Activated CD4-positive, alpha-beta T cell treated with anti-CD3 and anti-CD28 coated beads for 36 hours (primary cell): ENCODE data around the gene DCK. TPM values are rescaled to one million over a fixed set of nuclear protein-coding genes. Genes with fewer than 3 reads are reported as not detected.

Source experiments
- ATAC-seq: fragments of 200-7000 bp; cut with Tn5 transposase; one replicate; pipeline ENCODE4 v1.10.0; 2021; ENCODE audit warnings: mild to moderate bottlenecking, moderate library complexity
- CTCF ChIA-PET: fragments of 350-600 bp; sonication (Branson Sonifier 250); formaldehyde crosslinking; loops from one replicate; lab custom pipeline; 2021; ENCODE audit warnings: antibody characterized with exemption; lab: Charles Lee
- POLR2A ChIA-PET: fragments of 350-600 bp; sonication (Branson Sonifier 250); formaldehyde crosslinking; loops from one replicate; lab custom pipeline; 2021; ENCODE audit warnings: antibody characterized with exemption, inconsistent platforms; lab: Charles Lee
- DNase-seq: peaks from one replicate; pipeline ENCODE4 v3.0.0-alpha.2; 2020
- H3K27ac Mint-ChIP-seq: one replicate; pipeline ENCODE4 v1.8.0; 2021; ENCODE audit warnings: mixed read lengths
- H3K27me3 Mint-ChIP-seq: one replicate; pipeline ENCODE4 v1.8.0; 2021; ENCODE audit warnings: mixed read lengths
- H3K36me3 Mint-ChIP-seq: one replicate; pipeline ENCODE4 v1.8.0; 2021; ENCODE audit warnings: low read depth, mixed read lengths
- H3K4me1 Mint-ChIP-seq: one replicate; pipeline ENCODE4 v1.8.0; 2021; ENCODE audit warnings: mixed read lengths
- H3K4me3 Mint-ChIP-seq: one replicate; pipeline ENCODE4 v1.8.0; 2021; ENCODE audit warnings: mild to moderate bottlenecking, moderate library complexity, mixed read lengths
- H3K9me3 Mint-ChIP-seq: one replicate; pipeline ENCODE4 v1.8.0; 2021; ENCODE audit warnings: low read depth, mixed read lengths
- intact Hi-C, 2 experiments: fragments of 100-400 bp; cut with DNase I in 1 of 2; cut with micrococcal nuclease in 1 of 2; formaldehyde crosslinking; loops; one replicate each; pipeline versions ENCODE4 v1.14.2 to v1.15.1; 2022 to 2024; cut with DNase I, micrococcal nuclease
- total RNA-seq, 2 experiments: library from RNA; stranded (reverse); gene quantifications; one replicate each; pipeline ENCODE4 v1.2.3, GENCODE V29; 2021

The DCK gene
- total RNA-seq, 2 experiments from 2014 or later: 29.2 to 34.4 TPM

- intact Hi-C loops: no loop called here
- CTCF ChIA-PET: interaction anchor here (1.2 kb wide), 1 partner anchor 18 kb away, joined by 3 read pairs; no protein-coding TSS in a partner anchor
- H3K27ac Mint-ChIP-seq: no peak overlapping the region
- no peaks in the 10 kb centered on the region for H3K36me3 Mint-ChIP-seq
- DNase-seq (no peak), ATAC-seq (no peak)
- H3K4me3 Mint-ChIP-seq: no peak overlapping the region
- POLR2A ChIA-PET: no interaction called here
- no peaks in the 10 kb centered on the region for H3K27me3 Mint-ChIP-seq
- H3K9me3 Mint-ChIP-seq: no peaks in the 10 kb centered on the region
- H3K4me1 Mint-ChIP-seq: no peaks in the 10 kb centered on the region
These were observed 69.0 kb downstream of the DCK start for GRCh38 chr4:71062436-71062835.

GRCh38 chr4:71063711-71064110 is 70.3 kb downstream of the DCK start:
- ChIA-PET POLR2A (no interaction called here), CTCF (interaction anchor here (0.9 kb wide), 1 partner anchor 9 kb away, joined by 3 read pairs; no protein-coding TSS in a partner anchor)
- Mint-ChIP-seq H3K36me3 (no peaks in the 10 kb centered on the region), H3K27ac (no peak overlapping the region), H3K27me3 (no peaks in the 10 kb centered on the region), H3K9me3 (no peaks in the 10 kb centered on the region), H3K4me1 (no peaks in the 10 kb centered on the region), H3K4me3 (no peak overlapping the region)
- intact Hi-C loops: no loop called here
- no peak for DNase-seq
- no peak for ATAC-seq

GRCh38 chr4:71064521-71064920 is 71.1 kb downstream of the DCK start:
- CTCF ChIA-PET: interaction anchor here (0.7 kb wide), 1 partner anchor 317 kb away, joined by 3 read pairs; no protein-coding TSS in a partner anchor
- Mint-ChIP-seq H3K9me3 (no peaks in the 10 kb centered on the region), H3K27ac (no peak overlapping the region), H3K4me3 (no peak overlapping the region), H3K36me3 (no peaks in the 10 kb centered on the region), H3K27me3 (no peaks in the 10 kb centered on the region), H3K4me1 (no peaks in the 10 kb centered on the region)
- intact Hi-C loops: no loop called here
- ATAC-seq (no peak), DNase-seq (no peak)
- POLR2A ChIA-PET: no interaction called here

GRCh38 chr4:71065991-71066510 is 72.6 kb downstream of the DCK start:
- ATAC-seq (no peak), DNase-seq (no peak)
- intact Hi-C loops: no loop called here
- no peak overlapping the region for H3K27ac Mint-ChIP-seq
- no peaks in the 10 kb centered on the region for H3K9me3 Mint-ChIP-seq
- H3K4me3 Mint-ChIP-seq: no peak overlapping the region
- H3K27me3 Mint-ChIP-seq: no peaks in the 10 kb centered on the region
- no peaks in the 10 kb centered on the region for H3K4me1 Mint-ChIP-seq
- ChIA-PET CTCF (interaction anchor here (0.7 kb wide), 1 partner anchor 27 kb away, joined by 4 read pairs; no protein-coding TSS in a partner anchor), POLR2A (no interaction called here)
- H3K36me3 Mint-ChIP-seq: no peaks in the 10 kb centered on the region

- DNase-seq: no peak
- Mint-ChIP-seq H3K27ac (no peak overlapping the region), H3K9me3 (no peaks in the 10 kb centered on the region), H3K4me3 (no peak overlapping the region), H3K36me3 (no peaks in the 10 kb centered on the region), H3K4me1 (no peaks in the 10 kb centered on the region), H3K27me3 (no peaks in the 10 kb centered on the region)
- POLR2A ChIA-PET: no interaction called here
- CTCF ChIA-PET: interaction anchor here (0.7 to 0.8 kb wide), 2 partner anchors 26 to 83 kb away, joined by 3 to 4 read pairs; no protein-coding TSS in a partner anchor
- intact Hi-C loops: no loop called here
- ATAC-seq: no peak
These were observed 73.6 kb downstream of the DCK start for GRCh38 chr4:71066737-71067716.

- Mint-ChIP-seq H3K27me3 (no peaks in the 10 kb centered on the region), H3K4me1 (no peaks in the 10 kb centered on the region), H3K4me3 (no peak overlapping the region), H3K9me3 (no peaks in the 10 kb centered on the region), H3K27ac (no peak overlapping the region), H3K36me3 (no peaks in the 10 kb centered on the region)
- ChIA-PET CTCF (no interaction called here), POLR2A (interaction anchor here (0.6 kb wide), 1 partner anchor 35 kb away, joined by 3 read pairs; no protein-coding TSS in a partner anchor)
- ATAC-seq: no peak
- intact Hi-C loops: no loop called here
- no peak for DNase-seq
These were observed 75.6 kb downstream of the DCK start for GRCh38 chr4:71069063-71069462.

GRCh38 chr4:71070015-71070414 is 76.6 kb downstream of the DCK start:
- H3K36me3 Mint-ChIP-seq: no peaks in the 10 kb centered on the region
- H3K27me3 Mint-ChIP-seq: peaks cover 2% of the 10 kb centered on the region
- no peaks in the 10 kb centered on the region for H3K4me1 Mint-ChIP-seq
- ChIA-PET POLR2A (interaction anchor here (0.6 kb wide), 1 partner anchor 36 kb away, joined by 3 read pairs; no protein-coding TSS in a partner anchor), CTCF (interaction anchor here (1.1 kb wide), 1 partner anchor 333 kb away, joined by 3 read pairs; no protein-coding TSS in a partner anchor)
- no peak overlapping the region for H3K4me3 Mint-ChIP-seq
- no peak overlapping the region for H3K27ac Mint-ChIP-seq
- ATAC-seq: no peak
- DNase-seq: no peak
- intact Hi-C loops: no loop called here
- H3K9me3 Mint-ChIP-seq: no peaks in the 10 kb centered on the region

GRCh38 chr4:71074452-71075299 is 81.2 kb downstream of the DCK start:
- Mint-ChIP-seq H3K27me3 (peaks cover 2% of the 10 kb centered on the region), H3K4me3 (no peak overlapping the region), H3K4me1 (no peaks in the 10 kb centered on the region), H3K36me3 (no peaks in the 10 kb centered on the region), H3K27ac (no peak overlapping the region), H3K9me3 (no peaks in the 10 kb centered on the region)
- ChIA-PET CTCF (interaction anchor here (0.7 kb wide), 1 partner anchor 1222 kb away, joined by 3 read pairs; no protein-coding TSS in a partner anchor), POLR2A (no interaction called here)
- intact Hi-C loops: no loop called here
- no peak for DNase-seq
- no peak for ATAC-seq

Other genes with a start within 250 kb of the DCK start
- 100 to 1,000 TPM in 1 of 2 experiments, 10 to 100 TPM in 1; 96.8 to 115 TPM for gene GRSF1, start 153.8 kb upstream of the DCK start, total RNA-seq
- gene MOB1B, start 91.3 kb upstream of the DCK start, total RNA-seq: 10 to 100 TPM; 18.5 to 21.9 TPM